Karpas-422 (cell line): ENCODE measurements around the gene TWF2. TPM values are rescaled to one million over a fixed set of nuclear protein-coding genes. Genes with fewer than 3 reads are reported as not detected.

Experiments
- DNase-seq: peaks from one replicate; pipeline ENCODE4 v3.0.0-alpha.2; 2015
- H2AFZ ChIP-seq: fragments of 200-600 bp; sonication (generic); 2 replicates; pipeline ENCODE4 v1.6.1; 2014; ENCODE audit warnings: antibody characterized with exemption, low read length, mixed read lengths
- H3K27ac ChIP-seq: fragments of 200-600 bp; sonication (generic); 2 replicates; pipeline ENCODE4 v1.5.1; 2014; ENCODE audit warnings: mild to moderate bottlenecking, low read length, moderate library complexity
- H3K27me3 ChIP-seq: fragments of 200-600 bp; sonication (generic); 2 replicates; pipeline ENCODE4 v1.6.1; 2014; ENCODE audit warnings: low read length, mixed read lengths
- H3K36me3 ChIP-seq: fragments of 200-600 bp; sonication (generic); 2 replicates; pipeline ENCODE4 v1.6.1; 2014; ENCODE audit warnings: low read length, mixed read lengths; ENCODE audit not compliant: insufficient read depth
- H3K4me1 ChIP-seq: fragments of 200-600 bp; sonication (generic); 2 replicates; pipeline ENCODE4 v1.6.1; 2014; ENCODE audit warnings: mild to moderate bottlenecking, low read length, mixed read lengths
- H3K4me2 ChIP-seq: fragments of 200-600 bp; sonication (generic); 2 replicates; pipeline ENCODE4 v1.6.1; 2014; ENCODE audit warnings: low read length, low read depth, mild to moderate bottlenecking; ENCODE audit not compliant: poor library complexity, severe bottlenecking
- H3K4me3 ChIP-seq: fragments of 200-600 bp; sonication (generic); 2 replicates; pipeline ENCODE4 v1.5.1; 2014; ENCODE audit warnings: mild to moderate bottlenecking, antibody characterized with exemption, low read length, mixed read lengths
- H3K79me2 ChIP-seq: fragments of 200-600 bp; sonication (generic); 2 replicates; pipeline ENCODE4 v1.6.1; 2014; ENCODE audit warnings: mild to moderate bottlenecking, low read length, mixed read lengths
- H3K9ac ChIP-seq: fragments of 200-600 bp; sonication (generic); 2 replicates; pipeline ENCODE4 v1.6.0; 2014; ENCODE audit warnings: low read length
- H3K9me2 ChIP-seq: fragments of 200-600 bp; sonication (generic), shearing (Covaris generic); replicated peaks from 2 replicates; pipeline ENCODE4 v1.6.0; 2014; ENCODE audit warnings: mild to moderate bottlenecking, low read length, moderate library complexity; ENCODE audit not compliant: insufficient read depth
- H3K9me3 ChIP-seq: fragments of 300-700, 200-600 bp; sonication (generic); 2 replicates; pipeline ENCODE4 v1.6.1; 2014; ENCODE audit warnings: low read length, mixed read lengths
- H4K20me1 ChIP-seq: fragments of 200-600 bp; sonication (generic); 2 replicates; pipeline ENCODE4 v1.6.1; 2014; ENCODE audit warnings: mild to moderate bottlenecking, antibody characterized with exemption, low read length, low read depth; ENCODE audit not compliant: insufficient read depth
- total RNA-seq: library from RNA; depleted of rRNA; stranded (reverse); fragments of >200 nt; shearing (Covaris generic); gene quantifications from 2 replicates; pipeline ENCODE4 v1.2.3, GENCODE V29; 2014; ENCODE audit warnings: low replicate concordance

The TWF2 gene
- total RNA-seq, 1 experiment from 2014 or later = 42.0 TPM

GRCh38 chr3:52254608-52255007 is 15.7 kb upstream of the TWF2 start:
- Histone ChIP-seq H3K4me1 (peaks cover 36% of the 10 kb centered on the region), H3K9ac (no peak overlapping the region), H3K9me2 (no peaks in the 10 kb centered on the region), H3K9me3 (no peaks in the 10 kb centered on the region), H3K4me2 (no peak overlapping the region), H3K27me3 (no peaks in the 10 kb centered on the region), H3K79me2 (0 out of 2 replicates have a peak, but pooled peaks cover 12% of the 10 kb centered on the region), H2AFZ (no peak overlapping the region), H3K36me3 (peaks cover 54% of the 10 kb centered on the region), H3K27ac (peak overlapping the region; percentile 83), H3K4me3 (no peak overlapping the region), H4K20me1 (peaks cover 24% of the 10 kb centered on the region; the same call in 1 of the 2 replicates)
- no peak for DNase-seq

- Histone ChIP-seq H4K20me1 (peaks cover 24% of the 10 kb centered on the region; the same call in 1 of the 2 replicates), H3K4me1 (peaks cover 36% of the 10 kb centered on the region), H3K4me2 (peak overlapping the region; percentile 38), H3K9ac (peak overlapping the region; percentile 57), H2AFZ (no peak overlapping the region), H3K4me3 (no peak overlapping the region; the same call in 1 of the 2 replicates), H3K79me2 (0 out of 2 replicates have a peak, but pooled peaks cover 7% of the 10 kb centered on the region), H3K27me3 (no peaks in the 10 kb centered on the region), H3K36me3 (peaks cover 44% of the 10 kb centered on the region), H3K9me3 (no peaks in the 10 kb centered on the region), H3K9me2 (no peaks in the 10 kb centered on the region), H3K27ac (peak overlapping the region; percentile 83)
- DNase-seq = peak; percentile 94
Observed at GRCh38 chr3:52253314-52254304, 14.7 kb upstream of the TWF2 start.

GRCh38 chr3:52250122-52250521 is 11.2 kb upstream of the TWF2 start:
- DNase-seq = no peak
- Histone ChIP-seq H3K36me3 (peaks cover 10% of the 10 kb centered on the region; the same call in 1 of the 2 replicates), H3K4me2 (no peak overlapping the region), H3K4me3 (no peak overlapping the region), H3K9ac (no peak overlapping the region), H2AFZ (no peak overlapping the region), H3K27ac (no peak overlapping the region), H4K20me1 (peaks cover 13% of the 10 kb centered on the region; the same call in 1 of the 2 replicates), H3K79me2 (no peaks in the 10 kb centered on the region), H3K9me3 (no peaks in the 10 kb centered on the region), H3K4me1 (peaks cover 43% of the 10 kb centered on the region), H3K27me3 (no peaks in the 10 kb centered on the region), H3K9me2 (no peaks in the 10 kb centered on the region)

GRCh38 chr3:52249683-52250082 is 10.7 kb upstream of the TWF2 start:
- H4K20me1 ChIP-seq = peaks cover 13% of the 10 kb centered on the region; the same call in 1 of the 2 replicates
- no peaks in the 10 kb centered on the region for H3K9me3 ChIP-seq
- H2AFZ ChIP-seq = no peak overlapping the region
- H3K4me3 ChIP-seq = no peak overlapping the region
- H3K27me3 ChIP-seq = no peaks in the 10 kb centered on the region
- no peak for DNase-seq
- peaks cover 46% of the 10 kb centered on the region for H3K4me1 ChIP-seq
- H3K27ac ChIP-seq = no peak overlapping the region
- peaks cover 10% of the 10 kb centered on the region; the same call in 1 of the 2 replicates for H3K36me3 ChIP-seq
- H3K4me2 ChIP-seq = no peak overlapping the region
- H3K9ac ChIP-seq = no peak overlapping the region
- H3K9me2 ChIP-seq = no peaks in the 10 kb centered on the region
- no peaks in the 10 kb centered on the region for H3K79me2 ChIP-seq

GRCh38 chr3:52248816-52249547 is 10.0 kb upstream of the TWF2 start:
- no peak for DNase-seq
- H4K20me1 ChIP-seq = peaks cover 7% of the 10 kb centered on the region; the same call in 1 of the 2 replicates
- H2AFZ ChIP-seq = no peak overlapping the region
- no peak overlapping the region for H3K9ac ChIP-seq
- H3K4me3 ChIP-seq = no peak overlapping the region
- H3K27ac ChIP-seq = no peak overlapping the region
- H3K79me2 ChIP-seq = no peaks in the 10 kb centered on the region
- no peak overlapping the region for H3K4me2 ChIP-seq
- H3K9me3 ChIP-seq = no peaks in the 10 kb centered on the region
- H3K27me3 ChIP-seq = no peaks in the 10 kb centered on the region
- H3K36me3 ChIP-seq = peaks cover 10% of the 10 kb centered on the region; the same call in 1 of the 2 replicates
- no peaks in the 10 kb centered on the region for H3K9me2 ChIP-seq
- H3K4me1 ChIP-seq = peaks cover 46% of the 10 kb centered on the region

GRCh38 chr3:52248165-52248541 is 9.2 kb upstream of the TWF2 start:
- Histone ChIP-seq H3K9me3 (no peaks in the 10 kb centered on the region), H4K20me1 (no peaks in the 10 kb centered on the region), H3K27me3 (no peaks in the 10 kb centered on the region), H3K9me2 (no peaks in the 10 kb centered on the region), H3K4me2 (no peak overlapping the region), H3K4me3 (no peak overlapping the region), H3K9ac (no peak overlapping the region), H3K27ac (no peak overlapping the region), H2AFZ (no peak overlapping the region), H3K79me2 (no peaks in the 10 kb centered on the region), H3K36me3 (peaks cover 10% of the 10 kb centered on the region; the same call in 1 of the 2 replicates), H3K4me1 (peaks cover 44% of the 10 kb centered on the region)
- no peak for DNase-seq

GRCh38 chr3:52247409-52248164 is 8.6 kb upstream of the TWF2 start:
- H3K27ac ChIP-seq = no peak overlapping the region
- H3K27me3 ChIP-seq = no peaks in the 10 kb centered on the region
- H3K36me3 ChIP-seq = peaks cover 9% of the 10 kb centered on the region; the same call in 1 of the 2 replicates
- H3K9me2 ChIP-seq = no peaks in the 10 kb centered on the region
- H3K9ac ChIP-seq = no peak overlapping the region
- H2AFZ ChIP-seq = no peak overlapping the region
- no peaks in the 10 kb centered on the region for H3K9me3 ChIP-seq
- no peaks in the 10 kb centered on the region for H4K20me1 ChIP-seq
- peak overlapping the region; percentile 79 for H3K4me2 ChIP-seq
- H3K79me2 ChIP-seq = no peaks in the 10 kb centered on the region
- no peak overlapping the region for H3K4me3 ChIP-seq
- DNase-seq = no peak
- H3K4me1 ChIP-seq = peaks cover 39% of the 10 kb centered on the region
